Measurements from ENCODE around the gene AGAP1.

AGAP1 gene

DNA sequence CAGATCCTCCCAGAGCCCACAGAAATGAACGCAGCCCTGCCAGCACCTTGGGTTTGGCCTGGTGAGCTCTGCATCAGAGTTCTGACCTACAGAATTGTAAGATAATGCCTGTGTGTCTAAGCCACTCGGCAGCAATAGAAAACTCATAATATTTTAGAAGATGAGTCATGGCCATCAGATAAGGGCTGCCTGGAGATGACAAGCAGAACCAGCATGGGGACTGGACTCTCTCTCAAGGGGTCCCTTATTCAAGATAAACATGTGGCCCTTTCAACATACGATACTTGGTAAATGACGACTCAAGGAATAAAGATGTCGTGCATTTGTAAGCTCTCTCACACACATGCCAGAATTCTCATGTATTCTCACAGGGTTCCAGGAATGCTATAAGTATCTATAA is 8.5 kb upstream of the AGAP1 start:
- TF ChIP-seq, protein P1, sequence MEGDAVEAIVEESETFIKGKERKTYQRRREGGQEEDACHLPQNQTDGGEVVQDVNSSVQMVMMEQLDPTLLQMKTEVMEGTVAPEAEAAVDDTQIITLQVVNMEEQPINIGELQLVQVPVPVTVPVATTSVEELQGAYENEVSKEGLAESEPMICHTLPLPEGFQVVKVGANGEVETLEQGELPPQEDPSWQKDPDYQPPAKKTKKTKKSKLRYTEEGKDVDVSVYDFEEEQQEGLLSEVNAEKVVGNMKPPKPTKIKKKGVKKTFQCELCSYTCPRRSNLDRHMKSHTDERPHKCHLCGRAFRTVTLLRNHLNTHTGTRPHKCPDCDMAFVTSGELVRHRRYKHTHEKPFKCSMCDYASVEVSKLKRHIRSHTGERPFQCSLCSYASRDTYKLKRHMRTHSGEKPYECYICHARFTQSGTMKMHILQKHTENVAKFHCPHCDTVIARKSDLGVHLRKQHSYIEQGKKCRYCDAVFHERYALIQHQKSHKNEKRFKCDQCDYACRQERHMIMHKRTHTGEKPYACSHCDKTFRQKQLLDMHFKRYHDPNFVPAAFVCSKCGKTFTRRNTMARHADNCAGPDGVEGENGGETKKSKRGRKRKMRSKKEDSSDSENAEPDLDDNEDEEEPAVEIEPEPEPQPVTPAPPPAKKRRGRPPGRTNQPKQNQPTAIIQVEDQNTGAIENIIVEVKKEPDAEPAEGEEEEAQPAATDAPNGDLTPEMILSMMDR (IDR thresholded peaks at IDR 0.05; ENCODE audit: insufficient read depth, low read depth, low read length, missing control alignments), result no peak
- DNase-seq (ENCODE audit: low read depth), result no peak
- H3K4me3 ChIP-seq (ENCODE audit: low read depth, low read length), result no peak overlapping the region

DNA sequence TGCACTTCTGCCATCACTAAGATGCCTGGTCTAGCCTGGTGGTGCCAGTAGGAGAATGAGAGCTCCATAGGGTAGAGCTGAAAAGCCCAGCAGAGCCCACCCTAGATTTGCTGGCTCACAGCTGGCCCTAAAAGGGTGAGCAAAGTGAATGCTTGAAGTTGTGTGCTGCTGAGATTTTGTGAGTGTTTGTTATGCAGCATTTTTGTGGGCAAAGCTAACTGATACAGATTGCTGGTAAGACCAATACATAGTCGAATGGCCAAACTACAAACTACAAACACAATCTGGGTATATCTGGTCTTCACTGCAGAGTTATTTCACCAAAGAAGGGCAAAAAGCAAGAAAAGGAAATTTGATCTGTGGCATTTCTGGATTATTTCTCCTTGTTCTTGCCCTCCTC is 7.1 kb upstream of the AGAP1 start:
- TF ChIP-seq, protein P1 (IDR thresholded peaks at IDR 0.05; ENCODE audit: insufficient read depth, low read depth, low read length, missing control alignments), result no peak
- no peak overlapping the region for H3K4me3 ChIP-seq (ENCODE audit: low read depth, low read length)
- no peak for DNase-seq (ENCODE audit: low read depth)

DNA sequence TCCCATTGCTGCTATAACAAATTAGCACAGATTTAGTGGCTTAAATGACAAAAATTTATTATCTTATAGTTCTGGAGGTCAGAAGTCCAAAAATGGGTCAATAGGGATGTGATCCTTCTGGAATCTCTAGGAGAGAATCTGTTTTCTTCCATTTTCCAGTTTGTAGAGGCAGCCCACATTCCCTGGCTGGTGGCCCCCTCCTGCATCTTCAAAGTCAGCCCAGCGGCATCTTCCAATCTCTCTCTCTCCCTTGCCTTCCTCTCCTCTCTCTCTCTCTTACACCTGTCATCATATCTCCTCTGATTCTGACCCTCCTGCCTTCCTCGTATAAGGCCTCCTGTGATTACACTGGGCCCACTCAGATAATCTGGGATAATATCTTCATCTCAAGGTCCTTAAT is 3.9 kb upstream of the AGAP1 start:
- TF ChIP-seq, protein P1 (IDR thresholded peaks at IDR 0.05; ENCODE audit: insufficient read depth, low read depth, low read length, missing control alignments), result no peak
- DNase-seq (ENCODE audit: low read depth), result no peak
- no peak overlapping the region for H3K4me3 ChIP-seq (ENCODE audit: low read depth, low read length)

DNA sequence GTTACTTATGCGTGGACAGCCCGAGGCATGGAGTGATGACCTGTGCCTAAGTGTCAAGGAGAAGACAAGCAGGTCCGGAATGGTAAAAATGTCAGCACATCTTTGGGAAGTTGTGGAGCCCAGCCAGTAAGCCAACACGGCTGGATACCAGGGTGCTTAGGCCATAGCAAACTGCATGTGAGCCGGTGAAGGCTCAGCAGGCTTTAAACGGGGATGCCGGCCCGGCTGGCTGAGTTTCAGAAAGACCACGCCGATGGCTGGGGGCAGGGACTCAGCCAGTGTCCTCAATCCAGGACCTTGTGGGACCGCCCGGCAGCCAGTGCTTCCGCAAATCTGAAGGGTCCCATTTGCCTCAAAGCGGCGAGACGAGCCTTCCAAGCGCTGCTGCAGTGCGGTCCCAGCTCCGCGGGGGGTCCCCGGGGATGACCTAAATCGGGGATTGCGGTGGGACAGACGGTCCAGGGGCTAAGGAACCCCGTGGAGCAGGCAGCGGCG is 946 bp upstream of the AGAP1 start:
- TF ChIP-seq, protein P1 (IDR thresholded peaks at IDR 0.05; ENCODE audit: insufficient read depth, low read depth, low read length, missing control alignments), result no peak
- no peak overlapping the region for H3K4me3 ChIP-seq (ENCODE audit: low read depth, low read length)
- DNase-seq (ENCODE audit: low read depth), result no peak

DNA sequence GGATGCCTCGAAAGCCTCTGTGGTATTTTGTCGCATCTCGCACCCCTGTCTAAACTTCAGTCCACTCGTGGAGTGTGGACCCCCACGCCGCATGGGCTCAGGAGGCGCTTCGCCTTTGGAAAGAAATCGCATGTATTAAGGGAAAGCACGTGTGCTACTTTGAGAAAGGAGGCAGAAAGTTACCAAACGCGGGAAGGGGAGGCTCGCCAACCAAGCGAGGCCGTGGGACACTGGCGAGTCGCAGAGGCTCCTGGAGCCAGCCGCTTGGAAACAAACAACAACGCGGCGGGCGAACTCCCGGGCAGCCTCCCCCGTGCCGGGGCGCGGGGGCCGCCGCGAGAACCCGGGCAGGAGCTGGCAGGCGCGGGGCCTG is 455 bp upstream of the AGAP1 start:
- no peak overlapping the region for H3K4me3 ChIP-seq (ENCODE audit: low read depth, low read length)
- TF ChIP-seq, protein P1 (IDR thresholded peaks at IDR 0.05; ENCODE audit: insufficient read depth, low read depth, low read length, missing control alignments), result no peak
- DNase-seq (ENCODE audit: low read depth), result no peak

DNA sequence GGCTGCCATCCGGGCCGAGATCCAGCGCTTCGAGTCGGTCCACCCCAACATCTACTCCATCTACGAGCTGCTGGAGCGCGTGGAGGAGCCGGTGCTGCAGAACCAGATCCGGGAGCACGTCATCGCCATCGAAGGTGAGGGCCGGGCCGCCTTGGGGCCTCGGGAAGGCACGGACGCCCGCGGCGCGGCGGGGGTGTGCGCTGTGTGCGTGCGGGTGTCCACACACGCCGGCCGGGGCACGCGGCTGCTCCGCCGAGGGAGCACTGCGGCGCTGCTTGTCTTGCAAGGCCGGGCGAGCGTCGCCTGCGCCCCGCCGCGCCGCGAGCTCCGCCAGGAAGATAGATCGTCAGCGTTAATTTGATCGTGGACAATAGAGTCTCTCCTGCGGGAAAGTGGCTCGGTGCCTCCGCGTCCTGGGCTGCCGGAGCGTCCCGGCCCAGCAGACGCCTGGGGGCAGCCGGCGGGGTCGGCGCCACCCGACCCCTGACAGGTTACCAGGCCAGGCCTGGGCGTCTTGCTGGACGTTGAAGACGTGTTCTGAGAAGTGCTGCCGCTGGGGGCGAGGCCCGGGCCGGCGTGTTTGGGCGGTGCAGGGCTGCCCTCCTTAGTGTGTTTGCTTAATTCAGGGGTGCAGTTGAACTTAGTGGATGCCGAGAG is 1.0 kb downstream of the AGAP1 start:
- no peak for DNase-seq (ENCODE audit: low read depth)
- TF ChIP-seq, protein P1 (IDR thresholded peaks at IDR 0.05; ENCODE audit: insufficient read depth, low read depth, low read length, missing control alignments), result no peak
- H3K4me3 ChIP-seq (ENCODE audit: low read depth, low read length), result no peak overlapping the region; the same call in 1 of the 2 replicates

All from GM12865 (cell line).